NCI-H2227 treated with DMSO at 0.1 percent for 48 hours (cell line): ENCODE measurements around the gene OOSP2.
"Not testable (repeated sequence)": the region's sequence is repeated elsewhere in the genome, so short reads cannot be mapped to it uniquely, and the experiment has no call there.

Experiments used
- DNase-seq: peaks from one replicate; lab custom pipeline; 2025; lab: John Stamatoyannopoulos, UW

OOSP2 gene, protein sequence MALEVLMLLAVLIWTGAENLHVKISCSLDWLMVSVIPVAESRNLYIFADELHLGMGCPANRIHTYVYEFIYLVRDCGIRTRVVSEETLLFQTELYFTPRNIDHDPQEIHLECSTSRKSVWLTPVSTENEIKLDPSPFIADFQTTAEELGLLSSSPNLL

DNA sequence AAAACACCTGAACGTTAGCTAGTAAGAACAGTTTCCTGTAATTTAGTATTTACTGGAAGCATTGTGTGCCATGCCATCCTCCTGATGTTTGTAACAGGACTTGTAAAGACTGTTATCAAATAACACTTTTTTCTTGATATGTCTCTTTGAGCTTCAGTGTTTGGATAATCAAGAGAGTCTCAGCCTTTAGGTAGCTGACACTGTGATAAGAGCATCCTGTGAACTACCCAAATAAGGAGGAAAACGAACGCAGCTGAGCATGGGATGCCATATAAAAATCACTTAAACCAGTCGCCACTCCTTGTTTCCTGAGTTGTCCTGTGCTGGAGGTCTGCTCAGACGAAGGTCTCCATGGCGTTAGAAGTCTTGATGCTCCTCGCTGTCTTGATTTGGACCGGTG is at the start of gene OOSP2:
Gene OOSP2 (plus strand): TSS at position 301 of the 400 bp plus-strand sequence. CDS start 51 bp downstream, at position 352.
- no peak for DNase-seq

DNA sequence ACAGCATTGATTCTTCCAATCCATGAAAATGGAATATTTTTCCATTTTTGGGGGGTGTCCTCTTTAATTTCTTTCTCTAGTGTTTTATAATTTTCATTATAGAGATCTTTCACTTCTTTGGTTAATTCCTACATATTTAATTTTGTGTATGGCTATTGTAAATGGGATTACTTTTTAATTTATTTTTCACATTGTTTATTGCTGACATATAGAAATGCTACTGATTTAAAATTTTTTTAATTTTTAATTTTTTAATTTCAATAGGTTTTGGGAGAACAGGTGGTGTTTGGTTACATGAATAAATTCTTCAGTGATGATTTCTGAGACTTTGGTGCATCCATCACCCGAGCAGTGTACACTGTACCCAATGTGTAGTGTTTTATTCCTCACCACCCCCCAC is 49.8 kb upstream of the OOSP2 start:
- DNase-seq, result no peak

DNA sequence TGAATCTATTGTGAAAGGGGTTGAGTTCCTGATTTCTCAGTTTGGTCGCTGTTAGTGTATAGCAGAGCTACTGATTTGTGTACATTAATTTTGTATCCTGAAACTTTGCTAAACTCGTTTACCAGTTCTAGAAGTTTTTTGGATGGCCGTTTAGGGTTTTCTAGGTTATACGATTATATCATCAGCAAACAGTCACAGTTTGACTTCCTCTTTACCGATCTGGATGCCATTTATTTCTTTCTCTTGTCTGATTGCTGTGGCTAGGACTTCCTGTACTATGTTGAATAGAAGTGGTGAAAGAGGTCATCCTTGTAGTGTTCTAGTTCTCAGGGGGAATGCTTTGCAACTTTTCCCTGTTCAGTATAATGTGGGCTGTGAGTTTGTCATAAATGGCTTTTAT is 47.8 kb upstream of the OOSP2 start:
- no peak for DNase-seq

DNA sequence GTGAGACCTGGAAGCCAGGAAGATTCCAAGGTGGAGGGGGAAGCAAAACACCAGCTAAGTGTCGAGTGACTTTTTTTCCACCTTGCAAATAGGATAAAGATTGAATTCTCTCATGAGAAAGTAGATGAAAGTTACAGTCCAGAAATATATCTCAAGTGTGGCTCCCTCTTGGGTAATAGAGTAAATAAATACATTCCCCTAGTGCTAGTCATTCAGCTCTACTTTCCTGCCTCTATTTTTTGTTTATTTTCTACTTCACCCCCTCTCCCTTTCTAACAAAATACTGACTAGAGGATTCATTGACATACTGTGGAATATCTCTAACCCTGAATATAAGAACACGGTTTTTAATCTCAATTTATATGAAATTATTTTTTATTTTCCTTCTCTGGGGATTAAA is 42.4 kb upstream of the OOSP2 start:
- DNase-seq, result no peak

DNA sequence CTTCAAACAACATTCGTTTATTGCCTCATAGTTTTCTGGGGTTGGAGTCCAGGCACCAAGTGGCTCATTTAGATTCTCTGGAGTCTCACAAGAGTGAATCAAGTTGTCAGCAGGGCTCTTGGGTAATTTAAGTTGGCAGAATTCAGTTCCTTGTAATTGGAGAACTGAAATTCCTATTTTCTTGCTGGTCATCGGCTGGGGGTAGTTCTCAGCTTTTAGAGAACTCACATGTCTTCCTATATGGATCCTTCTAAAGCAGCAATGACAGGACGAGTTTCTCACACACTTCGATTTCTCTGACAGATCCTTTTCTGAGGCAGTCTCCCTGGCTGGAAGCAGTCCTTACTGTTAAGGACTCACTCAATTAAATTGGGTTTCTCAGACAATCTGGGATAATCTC is 40.5 kb upstream of the OOSP2 start:
- DNase-seq, result no peak

DNA sequence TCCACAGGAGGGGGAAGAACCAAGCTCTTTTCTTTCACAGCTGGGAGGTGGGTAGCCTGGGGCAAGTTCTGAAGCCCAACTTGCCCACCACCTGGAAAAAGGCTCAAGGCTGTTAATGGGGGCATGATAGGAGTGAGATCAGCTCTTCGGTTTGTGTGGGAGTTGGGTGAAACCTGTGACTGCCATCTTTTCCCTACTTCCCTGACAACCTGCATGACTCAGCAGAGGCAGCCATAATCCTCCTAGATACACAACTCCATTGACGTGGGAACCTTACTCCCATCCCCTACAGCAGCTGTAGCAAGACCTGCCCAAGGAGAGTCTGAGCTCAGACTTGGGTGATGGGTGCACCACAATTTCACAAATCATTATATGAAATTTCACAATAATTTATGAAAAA is 36.5 kb upstream of the OOSP2 start:
- DNase-seq, result no peak

DNA sequence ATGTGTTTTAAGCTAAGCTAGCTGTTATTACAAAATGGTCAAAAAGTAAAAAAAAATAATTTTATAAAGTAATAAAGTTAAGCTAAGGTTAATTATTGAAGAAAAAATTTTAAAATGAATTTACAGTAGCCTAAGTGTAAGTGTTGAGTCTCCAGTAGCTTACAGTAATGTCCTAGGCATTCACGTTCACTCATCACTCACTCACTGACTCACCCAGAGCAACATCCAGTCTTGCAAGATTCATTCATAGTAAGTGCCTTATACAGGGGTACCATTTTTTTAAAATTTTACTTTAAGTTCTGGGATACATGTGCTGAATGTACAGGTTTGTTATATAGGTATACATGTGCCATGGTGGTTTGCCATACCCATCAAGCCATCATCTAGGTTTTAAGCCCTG is 34.8 kb upstream of the OOSP2 start:
- DNase-seq, result no peak

DNA sequence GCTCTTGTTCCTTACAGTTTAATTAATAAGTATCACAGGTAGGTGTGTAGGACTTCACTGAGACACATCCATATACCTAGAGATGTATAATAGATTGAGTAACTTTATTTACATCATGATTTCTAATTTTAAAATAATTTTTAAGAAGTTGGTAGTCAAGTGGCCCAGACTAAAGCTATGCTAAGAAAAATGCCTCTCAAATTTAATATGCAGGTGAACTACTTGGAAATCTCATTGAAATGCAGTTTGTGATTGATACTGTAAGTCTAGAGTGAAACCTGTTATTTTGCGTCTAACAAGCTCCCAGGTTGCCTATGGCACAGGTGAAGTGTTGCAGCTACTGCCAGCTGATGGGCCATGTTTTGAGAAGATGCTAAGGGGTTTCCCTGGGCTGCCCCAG is 23.3 kb upstream of the OOSP2 start, which contains the start of gene OOSP4B:
Gene OOSP4B (plus strand): TSS at position 301 of the 400 bp plus-strand sequence.
- no peak for DNase-seq

DNA sequence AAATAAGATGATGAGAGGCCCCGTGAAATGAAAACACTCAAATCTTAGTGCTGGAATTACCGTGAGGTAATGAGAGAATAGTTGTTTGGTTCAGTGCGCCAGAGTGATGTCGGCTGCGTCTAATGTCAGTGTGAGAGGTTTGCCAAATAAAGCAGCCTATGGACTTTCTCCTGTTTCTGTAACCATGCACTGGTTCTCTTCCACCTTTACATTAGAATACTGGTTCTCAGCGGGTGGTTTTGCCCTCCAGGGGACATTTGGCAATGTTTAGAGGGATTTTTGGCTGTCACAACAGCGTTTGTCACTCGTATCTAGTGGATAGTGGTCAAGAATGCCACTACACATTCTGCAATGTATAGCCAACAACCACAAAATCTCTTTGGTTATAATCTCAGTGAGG is 22.2 kb upstream of the OOSP2 start:
- DNase-seq, result no peak

DNA sequence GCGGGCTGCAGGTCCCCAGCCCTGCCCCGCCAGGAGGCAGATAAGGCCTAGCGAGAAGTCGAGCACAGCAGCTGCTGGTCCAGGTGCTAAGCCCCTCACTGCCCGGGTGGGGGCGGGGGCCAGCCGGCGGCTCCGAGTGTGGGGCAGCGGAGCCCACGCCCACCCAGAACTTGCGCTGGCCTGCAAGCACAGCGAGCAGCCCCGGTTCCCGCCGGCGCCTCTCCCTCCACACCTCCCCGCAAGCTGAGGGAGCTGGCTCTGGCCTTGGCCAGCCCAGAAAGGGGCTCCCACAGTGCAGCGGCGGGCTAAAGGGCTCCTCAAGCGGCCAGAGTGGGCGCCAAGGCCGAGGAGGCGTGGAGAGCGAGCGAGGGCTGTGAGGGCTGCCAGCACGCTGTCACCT is 19.8 kb upstream of the OOSP2 start:
- DNase-seq, result not testable (repeated sequence)

DNA sequence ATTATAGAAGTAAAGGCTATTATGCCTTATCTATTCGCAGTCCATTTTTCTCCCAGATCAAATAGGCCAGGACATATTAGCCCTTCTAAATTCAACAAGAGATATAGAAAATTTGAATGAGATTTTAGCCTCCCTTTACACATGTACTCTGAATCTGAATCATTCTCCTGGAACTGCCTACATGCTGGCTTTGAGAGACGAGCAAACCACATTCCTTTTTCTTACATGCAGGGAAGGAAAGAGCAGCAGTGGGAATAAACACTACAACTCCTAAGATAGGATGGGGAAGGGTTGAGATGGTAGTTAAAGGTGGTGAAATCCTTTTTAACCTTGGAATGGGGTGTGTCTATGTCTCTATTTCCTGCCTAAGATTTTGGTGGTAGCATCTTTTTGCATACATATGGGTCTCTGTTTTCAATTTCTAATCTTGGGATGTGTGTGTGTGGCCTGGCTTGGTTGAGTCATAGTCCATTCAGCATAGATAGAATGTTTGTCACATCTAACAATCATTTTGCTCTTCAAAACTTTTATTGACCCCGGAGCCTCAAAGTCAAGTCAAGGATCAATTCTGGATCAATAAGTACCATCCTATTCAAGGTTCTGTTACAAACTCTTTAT is 11.1 kb upstream of the OOSP2 start:
- DNase-seq, result no peak

DNA sequence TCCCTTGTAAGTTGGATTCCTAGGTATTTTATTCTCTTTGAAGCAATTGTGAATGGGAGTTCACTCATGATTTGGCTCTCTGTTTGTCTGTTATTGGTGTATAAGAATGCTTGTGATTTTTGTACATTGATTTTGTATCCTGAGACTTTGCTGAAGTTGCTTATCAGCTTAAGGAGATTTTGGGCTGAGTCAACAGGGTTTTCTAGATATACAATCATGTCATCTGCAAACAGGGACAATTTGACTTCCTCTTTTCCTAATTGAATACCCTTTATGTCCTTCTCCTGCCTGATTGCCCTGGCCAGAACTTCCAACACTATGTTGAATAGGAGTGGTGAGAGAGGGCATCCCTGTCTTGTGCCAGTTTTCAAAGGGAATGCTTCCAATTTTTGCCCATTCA is 10.2 kb downstream of the OOSP2 start:
- not testable (repeated sequence) for DNase-seq

DNA sequence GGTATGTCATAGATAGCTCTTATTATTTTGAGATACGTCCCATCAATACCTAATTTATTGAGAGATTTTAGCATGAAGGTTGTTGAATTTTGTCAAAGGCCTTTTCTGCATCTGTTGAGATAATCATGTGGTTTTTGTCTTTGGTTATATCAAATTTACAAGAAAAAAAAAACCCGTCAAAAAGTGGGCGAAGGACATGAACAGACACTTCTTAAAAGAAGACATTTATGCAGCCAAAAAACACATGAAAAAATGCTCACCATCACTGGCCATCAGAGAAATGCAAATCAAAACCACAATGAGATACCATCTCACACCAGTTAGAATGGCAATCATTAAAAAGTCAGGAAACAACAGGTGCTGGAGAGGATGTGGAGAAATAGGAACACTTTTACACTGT is 10.6 kb downstream of the OOSP2 start:
- not testable (repeated sequence) for DNase-seq

DNA sequence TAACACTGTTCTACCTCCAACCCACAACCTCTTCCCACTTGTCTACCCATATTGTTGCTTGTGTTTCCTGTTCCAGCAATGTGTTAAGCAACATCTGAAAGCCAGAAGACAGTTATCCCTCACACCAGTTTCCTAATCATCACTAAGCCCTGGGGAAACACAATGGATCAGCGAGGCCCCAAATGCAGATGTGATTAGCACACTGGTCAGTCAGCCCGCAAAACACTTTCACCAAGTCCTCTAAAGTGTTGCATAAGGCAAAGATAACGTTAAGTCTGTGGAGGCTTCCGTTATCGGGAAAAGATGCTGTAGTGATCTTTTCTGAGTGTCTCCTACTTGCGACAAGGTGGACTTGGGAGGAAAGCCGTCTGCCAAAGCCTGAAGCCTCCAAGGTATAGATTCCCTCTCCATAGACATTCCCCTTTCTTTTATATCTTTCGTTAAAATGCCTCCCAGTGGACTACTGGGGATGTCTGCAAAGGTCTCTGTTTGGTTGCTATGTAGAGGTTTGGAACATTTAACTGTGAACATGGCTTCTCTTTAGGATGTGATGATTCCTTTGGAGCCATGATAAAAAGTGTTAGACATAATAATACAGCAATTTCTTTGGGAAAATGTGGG is 16.2 kb downstream of the OOSP2 start, which contains the start of gene MS4A3:
Gene MS4A3 (plus strand): TSS at position 317 of the 621 bp plus-strand sequence. CDS start 4,496 bp downstream, outside the sequence.
- DNase-seq, result no peak

DNA sequence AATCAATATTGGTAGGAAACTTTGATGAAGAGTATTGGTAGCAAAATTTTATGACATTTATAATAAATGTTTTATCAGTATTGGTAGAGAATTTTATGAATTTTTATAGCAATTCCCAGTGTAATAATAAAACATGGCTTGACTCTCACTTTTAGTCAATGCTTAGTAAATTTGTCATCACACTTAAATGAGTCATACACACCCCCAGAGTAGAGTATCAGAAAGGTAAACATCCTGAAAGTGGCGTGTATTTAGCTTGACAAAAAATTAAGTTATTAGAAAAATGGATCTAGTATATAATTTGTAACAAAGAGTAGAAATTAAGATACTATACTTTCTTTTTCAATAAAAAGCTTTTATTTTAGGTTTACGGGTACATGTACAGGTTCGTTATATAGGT is 18.8 kb downstream of the OOSP2 start:
- DNase-seq, result no peak

DNA sequence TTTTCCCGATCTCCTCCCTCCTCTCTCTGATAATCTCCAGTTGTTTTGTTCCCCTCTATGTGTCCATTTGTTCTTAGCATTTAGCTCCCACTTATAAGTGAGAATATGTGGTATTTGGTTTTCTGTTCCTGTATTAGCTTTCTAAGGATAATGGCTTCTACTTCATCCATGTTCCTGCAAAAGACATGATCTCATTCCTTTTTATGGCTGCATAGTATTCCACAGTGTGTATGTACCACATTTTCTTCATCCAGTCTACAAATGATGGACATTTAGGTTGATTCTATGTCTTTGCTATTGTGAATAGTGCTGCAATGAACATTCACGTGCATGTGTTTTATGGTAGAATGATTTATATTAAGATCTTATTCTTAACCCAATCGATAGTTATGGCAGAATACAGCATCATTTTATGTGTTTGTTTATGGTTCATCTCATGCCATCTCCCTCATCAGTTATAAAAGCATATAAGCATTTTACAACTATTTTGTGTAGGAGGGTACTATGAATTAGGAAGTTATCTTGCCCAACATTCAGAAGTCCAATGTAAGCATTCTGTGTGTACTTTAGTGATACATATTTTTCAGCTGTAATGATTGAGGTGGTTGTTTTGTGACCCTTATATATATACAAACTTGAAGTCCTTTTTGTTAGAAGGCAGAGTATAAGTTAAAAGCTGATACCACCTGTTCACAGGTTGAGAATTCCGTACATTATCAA is 19.5 kb downstream of the OOSP2 start:
- DNase-seq, result no peak

DNA sequence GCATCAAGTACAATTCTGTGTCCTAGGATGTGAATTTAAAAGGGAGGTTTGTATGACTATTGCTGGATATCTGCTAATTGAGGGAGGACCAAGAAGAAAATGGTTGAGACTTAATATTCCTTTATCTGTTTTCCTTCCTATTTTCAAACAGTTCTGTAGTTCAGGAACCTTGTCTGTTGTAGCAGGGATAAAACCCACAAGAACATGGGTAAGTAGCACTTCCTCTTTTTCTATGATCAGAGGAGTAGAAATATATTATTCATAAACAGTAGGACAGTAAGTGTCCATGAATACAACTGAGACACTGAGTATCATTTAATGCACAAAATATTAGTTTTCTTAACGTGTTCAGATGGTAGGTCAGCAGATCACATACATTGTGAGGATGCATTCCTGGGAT is 23.9 kb downstream of the OOSP2 start:
- no peak for DNase-seq

DNA sequence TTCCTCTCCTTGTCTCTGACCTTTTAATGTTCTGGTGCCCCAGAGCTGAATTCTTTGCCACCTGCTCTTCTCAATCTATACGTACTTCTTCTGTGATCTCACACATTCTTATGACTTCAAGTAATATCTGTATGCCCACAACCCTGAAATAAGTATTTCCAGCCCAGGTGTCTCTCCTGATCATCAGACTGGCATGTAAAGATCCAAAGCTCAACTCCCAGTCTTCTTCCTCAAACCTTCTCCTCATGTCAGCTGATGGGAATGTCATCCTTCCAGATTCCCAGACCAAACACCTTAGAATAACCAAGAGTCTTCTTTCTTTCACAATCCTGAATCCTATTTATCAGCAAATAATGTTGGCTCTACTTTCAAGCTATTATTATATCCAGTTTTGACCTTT is 25.6 kb downstream of the OOSP2 start:
- DNase-seq, result no peak

DNA sequence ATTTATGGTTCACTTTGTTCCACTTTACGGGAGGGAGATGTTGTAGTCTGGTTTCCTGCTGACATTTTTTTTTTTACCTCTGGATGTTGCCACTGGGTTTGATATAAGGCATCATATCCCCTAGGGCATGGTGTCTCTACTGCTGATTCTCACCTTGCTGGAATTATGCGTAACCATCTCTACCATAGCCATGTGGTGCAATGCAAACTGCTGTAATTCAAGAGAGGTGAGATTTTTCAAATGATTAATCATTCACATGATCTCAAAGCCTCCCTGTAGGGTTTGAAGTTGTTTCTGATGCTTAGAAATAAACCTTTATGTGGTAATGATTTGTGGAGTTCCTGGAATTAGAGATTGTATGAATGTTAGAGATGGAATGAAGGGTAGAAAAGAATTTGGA is 29.2 kb downstream of the OOSP2 start:
- no peak for DNase-seq

DNA sequence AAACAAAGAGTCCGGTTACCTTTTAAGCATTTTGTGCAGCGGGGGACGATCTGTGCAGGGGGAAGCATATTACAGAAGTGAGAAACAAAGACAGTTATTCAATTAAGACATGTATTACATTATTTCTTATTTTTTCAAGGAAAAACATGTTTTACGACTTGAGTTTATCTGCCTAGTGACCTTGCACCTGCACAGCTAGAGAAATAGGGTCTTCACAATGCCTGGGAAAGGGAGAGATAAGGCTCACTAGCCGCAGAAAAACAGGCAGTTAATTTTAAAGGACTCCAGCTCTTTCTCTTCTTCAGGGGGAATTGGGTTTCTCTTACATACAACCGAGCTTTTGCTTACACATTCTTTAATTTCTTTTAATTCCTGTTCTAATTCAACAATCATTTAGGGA is 31.4 kb downstream of the OOSP2 start:
- not testable (repeated sequence) for DNase-seq

DNA sequence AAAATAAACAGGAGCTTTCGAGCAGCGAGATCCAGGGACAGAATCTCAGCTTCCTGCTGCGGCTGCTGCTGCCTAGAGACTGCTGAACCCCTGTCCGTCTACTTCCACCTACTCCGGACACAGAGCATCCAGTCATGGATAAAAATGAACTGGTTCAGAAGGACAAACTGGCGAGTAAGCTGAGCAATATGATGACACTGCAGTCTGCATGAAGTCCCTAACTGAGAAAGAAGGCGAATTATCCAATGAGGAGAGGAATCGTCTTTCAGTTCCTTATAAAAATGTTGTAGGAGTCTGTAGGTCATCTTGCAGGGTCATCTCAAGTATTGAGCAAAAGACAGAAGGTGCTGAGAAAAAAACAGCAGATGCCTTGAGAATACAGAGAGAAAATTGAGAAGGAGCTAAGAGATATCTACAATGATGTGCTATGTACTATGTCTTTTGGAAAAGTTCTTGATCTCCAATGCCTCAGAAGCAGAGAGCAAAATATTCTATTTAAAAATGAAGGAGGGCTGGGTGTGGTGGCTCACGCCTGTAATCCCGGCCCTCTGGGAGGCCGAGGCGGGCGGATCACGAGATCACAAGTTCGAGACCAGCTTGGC is 37.1 kb downstream of the OOSP2 start:
- DNase-seq, result no peak

DNA sequence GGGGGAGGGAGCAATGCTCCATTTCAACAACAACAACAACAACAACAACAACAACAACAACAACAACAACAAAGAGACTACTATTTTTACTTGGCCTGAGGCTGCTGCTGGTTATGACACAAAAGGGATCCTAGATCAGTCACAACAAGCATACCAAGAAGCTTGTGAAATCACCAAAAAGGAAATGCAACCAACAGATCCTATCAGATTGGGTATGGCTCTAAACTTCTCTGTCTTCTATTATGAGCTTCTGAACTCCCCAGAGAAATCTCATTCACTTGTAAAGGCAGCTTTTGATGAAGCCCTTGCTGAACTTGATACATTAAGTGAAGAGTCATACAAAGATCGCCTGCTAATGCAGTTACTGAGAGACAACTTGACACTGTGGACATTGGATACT is 37.8 kb downstream of the OOSP2 start:
- DNase-seq, result no peak

DNA sequence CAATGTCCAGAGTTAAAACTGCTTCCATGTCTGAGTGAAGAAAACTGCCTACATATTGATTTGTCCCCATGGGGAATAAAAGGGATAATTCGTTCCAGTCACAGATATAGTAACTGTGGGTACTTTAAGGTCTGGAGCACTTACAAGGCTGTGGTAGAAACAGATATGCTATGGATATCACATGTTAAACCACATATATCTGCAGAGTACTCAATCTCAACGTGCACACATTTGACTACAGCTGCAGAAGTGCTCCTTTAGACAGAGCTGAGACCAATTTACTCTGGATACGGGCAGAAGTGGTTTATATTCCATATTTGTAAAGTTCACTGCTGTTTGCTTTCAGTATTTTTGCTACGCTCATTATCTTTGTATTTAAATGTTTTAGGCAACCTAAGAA is 38.5 kb downstream of the OOSP2 start:
- no peak for DNase-seq
